SK-N-MC (cell line): Measurements from ENCODE around the gene ROMO1.

Experiments
- EZH2 ChIP-seq: fragments of 200-600 bp; sonication (generic); IDR thresholded peaks from one replicate; pipeline ENCODE4 v1.6.1; 2017; ENCODE audit warnings: antibody characterized with exemption
- POLR2AphosphoS5 ChIP-seq: IDR thresholded peaks from 2 replicates; pipeline ENCODE4 v1.6.1; 2012; ENCODE audit warnings: mild to moderate bottlenecking, low read depth, low read length, borderline replicate concordance

DNA sequence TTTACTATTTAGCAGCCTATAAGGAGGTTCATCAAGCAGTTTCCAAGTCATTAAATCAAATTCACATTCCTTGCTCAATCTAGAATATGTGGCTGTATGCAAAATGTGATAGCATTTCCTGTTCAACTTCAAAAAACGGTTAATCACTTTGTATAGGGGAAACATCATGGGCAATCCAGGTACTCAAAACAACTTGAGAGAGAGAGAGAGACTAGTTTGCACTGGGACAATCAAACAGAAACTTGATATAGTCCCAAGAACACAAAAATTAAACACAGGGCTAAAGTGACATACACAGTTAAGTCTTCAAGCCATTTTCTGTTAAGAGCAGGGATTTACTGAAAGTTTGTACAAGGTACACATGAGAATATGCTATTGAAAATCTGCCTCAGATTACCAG, 41.9 kb upstream of the ROMO1 start:
- no peak for TF ChIP-seq POLR2AphosphoS5
- TF ChIP-seq EZH2, result no peak
